Activated CD8-positive, alpha-beta memory T cell treated with anti-CD3 and anti-CD28 coated beads for 4 hours (primary cell): ENCODE results near the gene SMYD1.

Source experiments
- DNase-seq, 2 donors: peaks; one replicate each; pipeline ENCODE4 v3.0.0-alpha.2; 2020; ENCODE audit warnings: low read depth in 2 of 2

The SMYD1 gene

DNA sequence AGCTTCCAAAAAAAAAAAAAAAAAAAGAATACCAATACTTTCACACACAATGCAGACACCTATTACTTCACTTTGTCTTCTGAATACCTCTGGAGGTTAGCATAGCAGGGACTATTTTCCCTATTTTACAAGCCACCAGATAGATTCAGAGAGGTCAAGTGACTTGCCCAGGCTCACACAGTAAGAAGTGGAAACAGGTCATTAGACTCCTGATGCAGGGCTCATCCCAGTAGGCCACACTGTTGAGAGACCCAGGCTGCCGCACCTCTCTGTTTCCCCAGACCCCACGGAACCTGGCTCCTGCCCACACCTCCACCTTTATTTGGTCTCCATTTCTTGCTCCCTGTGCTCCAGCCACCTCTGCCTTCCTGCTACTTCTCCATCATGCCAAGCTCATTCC is 19.4 kb downstream of the SMYD1 start:
- no peak for DNase-seq

DNA sequence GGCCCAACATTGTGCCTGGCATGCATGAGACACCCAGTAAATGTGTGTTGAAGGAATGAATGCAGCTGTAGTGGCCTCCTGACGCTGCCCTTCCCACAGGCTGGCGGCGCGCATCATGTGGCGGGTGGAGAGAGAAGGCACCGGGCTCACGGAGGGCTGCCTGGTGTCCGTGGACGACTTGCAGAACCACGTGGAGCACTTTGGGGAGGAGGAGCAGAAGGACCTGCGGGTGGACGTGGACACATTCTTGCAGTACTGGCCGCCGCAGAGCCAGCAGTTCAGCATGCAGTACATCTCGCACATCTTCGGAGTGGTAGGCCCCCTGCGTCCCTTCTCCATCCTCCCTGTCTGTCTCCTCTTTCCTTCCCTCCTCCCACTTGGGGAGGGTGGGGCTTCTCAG is 20.1 kb downstream of the SMYD1 start:
- DNase-seq: no peak

DNA sequence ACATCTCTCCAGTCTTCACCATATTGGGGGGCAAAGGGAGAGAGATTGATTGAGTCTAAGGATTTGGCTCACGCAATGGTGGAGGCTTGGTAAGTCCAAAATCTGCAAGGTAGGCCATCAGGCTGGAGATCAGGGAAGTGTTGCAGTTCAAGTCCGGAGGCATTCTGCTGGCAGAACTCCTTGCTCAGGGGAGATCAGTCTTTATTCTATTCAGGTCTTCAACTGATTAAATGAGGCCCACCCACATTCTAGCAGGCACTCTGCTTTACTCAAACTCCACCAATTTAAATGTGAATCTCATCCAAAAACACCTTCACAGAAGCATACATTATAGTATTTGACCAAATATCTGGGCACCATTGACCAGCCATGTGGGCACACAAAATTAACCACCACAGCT is 21.4 kb downstream of the SMYD1 start:
- DNase-seq: no peak

DNA sequence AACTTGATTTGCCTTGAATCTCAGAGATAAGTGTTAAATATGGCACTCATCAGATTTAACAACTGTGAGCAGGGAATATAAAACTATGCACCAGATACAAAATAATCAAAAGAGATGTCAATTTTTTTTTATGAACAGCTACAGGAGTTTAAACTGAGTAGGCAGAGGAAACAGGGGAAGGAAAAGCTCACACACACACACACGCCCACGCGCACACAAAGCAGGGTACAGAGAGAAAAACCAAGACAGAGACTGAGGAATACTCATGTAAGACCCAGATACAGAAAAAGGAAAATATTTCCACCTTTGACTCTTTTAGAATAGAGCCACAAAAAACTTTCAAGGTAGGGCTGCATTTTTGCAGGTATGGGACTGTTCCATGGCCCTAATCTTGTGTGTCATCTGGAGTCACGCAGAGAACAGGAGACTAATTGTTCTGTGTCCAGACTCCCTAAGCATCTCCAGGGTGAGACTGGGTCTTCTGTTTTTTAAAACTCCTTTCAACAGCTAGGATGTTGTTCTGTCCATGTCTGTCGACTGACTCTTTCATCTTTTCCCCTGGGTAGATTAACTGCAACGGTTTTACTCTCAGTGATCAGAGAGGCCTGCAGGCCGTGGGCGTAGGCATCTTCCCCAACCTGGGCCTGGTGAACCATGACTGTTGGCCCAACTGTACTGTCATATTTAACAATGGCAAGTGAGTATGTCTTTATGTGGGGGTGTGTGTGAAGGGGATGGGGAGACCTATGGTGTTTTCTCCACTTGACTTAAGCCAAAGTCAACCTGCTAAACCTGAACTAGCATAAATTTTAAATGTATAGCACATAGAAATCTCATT is 23.0 kb downstream of the SMYD1 start:
- DNase-seq: peak; percentile 5 to 35

DNA sequence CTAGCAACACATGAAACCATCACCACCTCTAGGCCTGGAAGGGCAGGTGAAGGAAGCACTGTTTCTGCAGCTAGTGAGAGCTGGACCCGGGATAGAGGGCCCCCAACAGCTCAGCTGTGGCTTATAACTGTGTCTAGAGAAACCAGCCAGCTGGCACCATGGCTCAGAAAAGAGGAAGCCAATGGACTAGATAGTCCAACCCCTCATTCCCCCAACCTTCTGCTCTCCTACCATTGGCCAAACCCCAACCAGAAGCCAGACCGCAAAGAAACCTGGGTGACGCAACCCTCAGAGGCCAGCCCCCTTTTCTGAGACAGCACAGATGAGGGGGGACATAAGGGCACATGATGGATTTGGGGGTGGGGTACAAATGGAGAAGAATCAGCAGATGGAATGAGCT is 24.3 kb downstream of the SMYD1 start:
- DNase-seq: no peak

DNA sequence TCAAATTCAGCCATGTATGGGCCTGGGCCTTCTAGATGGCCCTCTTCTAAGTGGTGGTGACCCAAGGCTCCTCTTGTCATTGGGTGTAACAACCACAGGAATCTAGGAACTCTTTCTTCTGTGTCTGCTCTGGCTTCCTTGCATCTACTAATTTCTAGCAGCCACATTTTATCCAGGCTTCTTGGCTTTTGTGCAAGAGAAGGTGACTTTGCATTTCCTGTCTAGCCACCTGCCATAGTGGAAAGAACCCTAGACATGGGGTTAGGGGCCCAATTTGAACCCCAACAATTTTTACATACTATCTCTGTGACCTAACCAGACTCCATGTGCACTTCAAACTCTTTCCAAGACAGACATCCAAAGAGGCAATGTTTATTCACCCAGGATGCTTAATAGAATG is 25.1 kb downstream of the SMYD1 start:
- DNase-seq: no peak

DNA sequence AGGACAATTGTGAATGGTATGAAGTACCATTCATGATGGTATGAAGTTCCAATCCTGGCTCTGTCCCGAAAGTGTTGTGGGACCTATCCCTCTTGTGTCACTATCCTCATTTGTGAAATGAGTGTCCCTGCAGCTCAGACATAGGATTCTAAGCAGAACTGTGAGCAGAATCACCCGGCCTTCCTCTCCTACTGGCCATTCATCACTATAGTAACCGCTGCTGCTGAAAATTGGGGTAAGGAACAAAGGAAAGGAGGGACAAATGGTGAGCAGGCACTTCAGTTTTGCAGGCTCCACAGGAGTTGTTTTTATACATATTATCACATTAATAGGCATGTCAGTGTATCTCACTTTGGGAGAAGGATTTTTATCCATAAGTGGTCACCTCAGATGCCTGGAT is 27.4 kb downstream of the SMYD1 start:
- no peak for DNase-seq

DNA sequence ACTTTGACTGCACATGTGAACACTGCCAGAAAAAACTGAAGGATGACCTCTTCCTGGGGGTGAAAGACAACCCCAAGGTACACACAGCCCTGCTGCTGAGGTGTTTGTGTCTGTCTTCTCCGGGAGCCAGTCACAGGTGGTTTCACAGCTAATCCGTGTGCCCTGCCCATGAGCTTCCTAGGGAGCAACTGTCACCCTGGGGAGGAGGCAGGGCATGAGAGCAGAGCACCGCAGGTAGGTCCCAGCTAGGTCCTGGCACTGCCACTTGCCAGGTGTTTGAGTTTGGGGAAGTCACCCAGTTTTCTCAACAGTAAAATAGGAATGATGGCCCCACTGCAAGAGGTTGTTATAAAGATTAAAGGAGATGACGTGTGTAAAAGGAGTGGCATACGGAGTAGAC is 29.1 kb downstream of the SMYD1 start:
- no peak for DNase-seq

DNA sequence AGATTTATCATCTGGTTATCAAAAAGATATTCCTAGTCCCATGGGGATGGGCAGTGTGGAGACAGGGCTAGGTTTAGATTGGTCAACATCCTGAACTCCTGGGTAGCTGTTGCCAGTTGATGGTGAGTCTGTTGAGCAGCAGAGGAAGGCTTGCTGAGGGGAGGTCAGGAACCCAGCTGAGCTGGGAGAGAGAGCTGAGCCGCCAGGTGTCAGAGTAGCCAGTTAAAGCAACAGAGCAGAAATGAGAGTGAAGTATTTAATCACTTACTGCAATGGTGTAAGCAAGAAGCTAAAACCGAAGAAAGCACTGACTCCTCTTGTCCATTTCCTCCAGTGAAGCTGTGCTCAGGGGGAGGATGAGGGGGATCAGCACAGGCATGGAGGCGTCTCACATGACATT is 29.6 kb downstream of the SMYD1 start:
- no peak for DNase-seq

DNA sequence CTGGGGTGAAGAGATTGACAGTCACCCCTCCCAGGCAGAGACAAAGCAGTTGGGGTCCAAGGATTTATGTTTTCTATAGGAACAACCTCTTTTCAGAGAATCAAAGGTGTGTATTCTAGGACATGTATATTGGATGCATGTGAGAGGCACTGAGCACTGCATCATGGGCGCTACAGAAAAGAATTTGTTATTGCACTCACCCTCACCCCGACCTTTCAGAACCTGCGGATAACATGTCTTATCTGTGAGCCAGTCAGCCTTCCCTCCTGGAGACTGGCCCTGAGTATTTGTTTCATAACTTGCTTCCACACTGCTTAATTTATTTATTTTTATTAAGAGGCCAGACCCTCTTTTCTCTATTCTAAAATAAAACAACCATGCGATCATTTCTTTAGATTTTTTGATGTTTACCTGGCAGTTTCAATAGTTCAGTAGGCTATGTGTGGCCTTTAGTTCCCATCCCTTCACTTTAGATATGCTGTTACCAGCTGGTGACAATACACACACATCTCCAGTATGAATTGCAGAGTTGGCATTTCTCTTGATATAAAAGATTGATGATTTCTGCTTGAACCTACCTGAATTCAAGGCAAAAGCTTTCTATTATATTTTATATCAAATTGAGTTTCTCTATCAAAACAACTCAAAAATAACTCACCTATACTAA is 30.4 kb downstream of the SMYD1 start:
- no peak for DNase-seq

DNA sequence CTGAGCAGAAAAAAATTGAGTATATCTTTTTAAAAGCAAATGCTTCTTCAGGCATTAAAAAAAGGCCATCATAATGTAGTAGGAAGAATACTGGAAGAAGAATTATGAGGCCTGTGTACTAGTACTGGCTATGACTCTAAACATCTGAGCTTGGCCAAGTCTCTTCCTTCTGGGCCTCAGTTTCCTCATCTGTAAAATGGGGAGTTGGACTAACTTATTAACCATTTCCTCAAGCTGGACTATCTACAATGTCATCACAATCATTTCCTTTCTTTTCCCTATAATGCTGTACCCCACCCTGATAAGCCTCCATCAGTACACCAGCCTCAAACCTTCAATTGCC is 30.9 kb downstream of the SMYD1 start:
- no peak for DNase-seq

DNA sequence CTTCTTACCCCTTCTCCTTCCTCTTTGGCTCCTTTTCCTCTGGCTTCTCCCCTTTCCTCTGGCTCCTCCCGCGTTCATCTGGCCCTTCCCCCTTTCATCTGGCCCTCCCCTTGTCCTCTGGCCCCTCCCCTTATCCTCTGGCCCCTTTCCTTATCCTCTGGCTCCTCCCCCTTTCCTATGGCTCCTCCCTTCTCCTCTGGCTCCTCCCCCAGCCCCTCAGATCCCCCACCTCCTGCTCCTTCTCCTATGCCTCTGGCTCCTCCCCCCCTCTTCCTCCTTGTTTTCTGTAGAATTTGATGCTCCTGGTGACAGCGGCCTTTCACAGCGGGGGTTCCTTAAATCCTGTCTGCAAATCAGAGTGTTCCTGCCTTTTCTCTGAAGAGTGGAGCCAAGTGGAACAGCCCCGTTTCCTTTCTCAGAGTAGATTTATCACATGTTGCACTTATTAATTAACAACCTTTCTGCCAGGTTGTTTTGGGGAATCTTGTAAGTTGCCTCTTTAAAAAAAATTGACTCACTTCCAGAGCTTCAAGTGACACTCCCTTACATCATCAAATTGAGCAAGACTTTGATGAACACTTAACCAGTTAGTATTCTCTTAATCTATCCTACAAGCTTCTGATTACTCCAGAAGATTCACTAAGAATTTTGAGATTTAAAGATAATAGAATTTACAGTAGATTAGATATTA is 32.3 kb downstream of the SMYD1 start:
- no peak for DNase-seq

DNA sequence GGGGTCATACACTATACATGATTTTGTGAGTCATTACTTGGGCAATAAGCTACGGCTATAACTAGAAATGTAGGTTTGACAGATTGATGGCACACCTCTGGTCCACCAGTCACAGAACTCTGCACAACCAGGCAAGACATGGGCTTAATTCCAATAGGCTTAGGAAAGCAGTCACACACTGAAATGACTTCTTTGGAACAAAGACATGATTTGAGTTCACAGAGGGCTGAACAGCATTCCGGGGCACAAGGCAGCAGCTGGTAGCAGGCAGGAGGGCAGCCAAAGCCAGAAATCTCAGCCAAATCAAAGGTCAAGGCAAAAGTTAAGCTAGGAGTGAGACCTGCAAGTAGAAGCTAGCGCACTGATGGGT is 32.8 kb downstream of the SMYD1 start:
- no peak for DNase-seq

DNA sequence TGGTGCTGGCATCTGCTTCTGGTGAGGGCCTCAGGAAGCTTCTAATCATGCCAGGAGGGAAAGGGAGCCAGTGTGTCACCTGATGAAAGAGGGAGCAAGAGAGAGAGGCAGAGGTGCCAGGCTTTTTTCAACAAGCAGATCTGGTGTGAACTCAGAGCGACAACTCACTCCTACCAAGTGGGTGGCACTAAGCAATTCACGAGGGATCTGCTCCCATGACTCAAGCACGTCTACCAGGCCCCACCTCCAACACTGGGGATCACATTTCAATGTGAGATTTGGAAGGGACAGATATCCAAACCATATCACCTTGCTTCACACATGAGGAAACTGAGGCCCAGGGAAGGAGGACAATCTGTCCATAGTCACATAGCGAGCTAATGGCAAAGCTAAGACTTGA is 41.2 kb downstream of the SMYD1 start:
- DNase-seq: no peak

DNA sequence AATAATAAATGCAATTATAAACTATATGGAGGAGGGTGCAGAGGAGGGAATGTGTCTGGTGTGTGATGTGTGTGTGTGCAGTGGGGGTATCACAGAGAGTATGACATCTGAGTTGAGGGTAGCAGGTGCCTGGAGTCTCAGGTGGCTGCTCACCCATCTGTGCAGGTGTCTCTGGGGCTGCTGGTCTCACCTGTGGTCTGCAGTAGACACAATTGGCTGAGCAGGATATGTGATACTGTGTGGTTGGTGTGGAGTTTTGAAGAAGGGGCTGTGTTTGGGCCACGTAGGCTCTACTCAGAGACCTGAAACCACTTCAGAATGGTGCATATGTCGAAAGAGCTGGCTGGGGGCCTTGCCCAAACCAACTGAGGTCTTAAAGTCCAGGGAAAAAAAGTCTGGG is 43.2 kb downstream of the SMYD1 start:
- no peak for DNase-seq

DNA sequence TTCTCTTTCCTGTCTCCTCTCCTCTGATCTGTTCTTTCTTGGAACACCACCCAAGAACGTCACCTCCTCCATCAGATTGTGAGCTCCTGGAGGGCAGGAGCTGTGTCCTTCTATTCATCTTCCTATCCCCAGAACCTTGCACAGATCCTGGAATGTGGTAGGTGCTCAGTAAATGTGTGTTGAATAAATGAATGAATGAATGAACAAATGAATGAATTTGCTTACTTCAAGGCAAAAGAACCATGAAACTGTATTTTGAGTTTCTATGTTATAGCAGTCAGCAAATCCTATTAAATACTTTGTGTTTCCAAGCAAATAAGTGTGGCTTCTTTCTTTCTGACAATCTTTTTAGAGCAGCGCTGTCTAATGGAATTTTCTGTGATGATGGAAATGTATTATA is 45.4 kb downstream of the SMYD1 start:
- no peak for DNase-seq

DNA sequence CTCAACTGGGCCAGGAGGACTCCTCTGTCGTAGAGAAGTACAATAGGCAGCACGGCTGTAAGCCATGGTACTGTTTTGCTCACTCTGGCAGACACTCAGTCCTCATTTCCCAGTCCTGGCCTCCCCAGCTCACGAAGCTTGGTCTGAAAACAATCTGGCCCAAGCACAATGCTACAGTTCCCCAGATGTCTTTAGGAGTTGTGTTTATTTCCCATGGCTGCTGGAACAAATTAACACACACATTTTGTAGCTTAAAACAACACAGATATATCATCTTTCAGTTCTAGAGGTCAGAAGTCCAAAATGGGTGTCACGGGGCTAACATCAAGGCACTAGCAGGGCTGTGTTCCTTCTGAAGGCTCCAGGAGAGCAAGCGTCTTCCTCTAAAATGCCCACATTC is 47.3 kb downstream of the SMYD1 start:
- DNase-seq: no peak

DNA sequence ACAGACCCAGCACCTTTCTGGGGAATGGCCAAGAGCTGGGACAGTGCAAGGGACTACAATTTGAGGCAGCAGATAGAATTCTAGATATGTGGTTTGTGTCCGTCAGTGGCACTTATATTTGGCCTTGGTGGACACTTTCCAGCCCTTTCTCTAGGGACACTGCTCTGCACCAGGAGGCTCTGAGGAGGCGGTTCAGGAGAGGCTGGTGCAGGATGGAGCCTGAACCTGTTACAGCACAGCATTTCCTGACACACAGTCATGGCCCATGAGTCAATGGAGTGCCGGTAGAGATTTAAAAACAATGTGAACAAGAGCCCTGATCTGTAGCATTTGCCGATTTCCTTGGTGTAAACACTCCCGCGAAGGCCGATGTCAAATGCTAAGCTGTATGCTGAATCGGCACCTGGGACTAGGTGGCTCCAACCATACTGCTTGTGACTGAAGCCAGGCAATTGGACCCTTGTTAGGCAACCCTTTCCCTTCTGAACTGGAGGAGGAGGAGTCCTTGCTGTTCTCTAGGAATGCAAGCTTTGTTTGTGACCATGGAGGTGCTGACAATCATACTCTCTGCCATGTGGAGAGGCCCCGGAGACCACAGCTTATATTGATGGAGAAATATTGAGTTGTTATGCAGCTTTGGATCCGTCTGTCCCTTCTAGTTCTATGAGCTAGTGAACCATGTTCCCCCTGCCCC is 48.3 kb downstream of the SMYD1 start:
- DNase-seq: no peak

DNA sequence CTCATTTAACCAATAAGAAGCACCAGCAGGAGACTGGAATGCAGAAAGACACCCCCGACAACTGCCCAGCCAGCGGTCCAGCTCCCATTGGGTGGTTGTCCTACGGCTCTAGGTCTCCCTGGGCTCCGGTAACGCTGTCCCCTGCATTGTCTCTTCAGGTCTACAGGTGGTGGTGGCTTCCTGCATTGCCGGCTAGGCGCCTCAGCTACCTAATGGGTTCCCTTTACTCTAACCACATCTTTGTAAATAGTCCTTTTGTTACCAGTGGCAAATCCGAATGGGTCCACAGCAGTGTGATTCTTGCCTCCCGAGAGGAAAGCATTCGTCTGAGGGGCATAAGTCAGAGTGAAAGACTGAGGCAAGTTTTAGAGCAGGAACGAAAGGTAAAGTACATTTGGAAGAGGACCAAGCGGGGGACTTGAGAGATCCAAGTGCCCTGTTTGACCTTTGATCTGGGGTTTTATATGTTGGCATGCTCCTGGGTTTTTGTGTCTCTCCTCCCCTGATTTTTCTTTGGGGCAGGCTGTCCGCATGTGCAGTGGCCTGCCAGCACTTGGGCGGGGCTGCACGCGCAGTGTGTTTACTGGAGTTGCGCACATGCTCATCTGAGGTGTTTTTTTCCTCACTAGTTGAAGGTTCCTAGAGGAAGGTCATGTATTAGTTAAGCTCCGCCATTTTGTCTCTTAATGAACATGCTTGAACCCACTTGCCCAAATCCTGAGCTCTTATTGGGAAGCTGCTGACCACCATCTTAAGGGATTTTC is 49.2 kb downstream of the SMYD1 start:
- DNase-seq: no peak

DNA sequence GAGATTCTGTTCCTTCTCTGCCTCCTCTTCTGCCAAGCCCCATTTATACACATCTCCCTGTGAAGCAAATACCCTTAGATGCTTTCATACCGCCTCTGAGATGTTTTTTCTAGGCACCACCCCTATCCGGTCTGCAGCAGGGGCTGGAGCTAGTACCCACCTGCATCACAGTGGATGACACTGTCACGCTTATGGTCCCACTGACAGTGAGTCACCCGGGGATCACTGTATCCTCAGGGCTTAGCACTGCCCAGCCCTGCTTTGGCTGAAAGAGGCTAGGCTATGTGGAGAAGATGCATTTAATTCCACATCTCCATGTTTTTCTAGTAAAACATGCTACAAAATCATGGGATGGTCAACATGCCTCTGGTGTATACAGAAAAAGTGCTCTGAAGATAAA is 50.3 kb downstream of the SMYD1 start:
- no peak for DNase-seq

DNA sequence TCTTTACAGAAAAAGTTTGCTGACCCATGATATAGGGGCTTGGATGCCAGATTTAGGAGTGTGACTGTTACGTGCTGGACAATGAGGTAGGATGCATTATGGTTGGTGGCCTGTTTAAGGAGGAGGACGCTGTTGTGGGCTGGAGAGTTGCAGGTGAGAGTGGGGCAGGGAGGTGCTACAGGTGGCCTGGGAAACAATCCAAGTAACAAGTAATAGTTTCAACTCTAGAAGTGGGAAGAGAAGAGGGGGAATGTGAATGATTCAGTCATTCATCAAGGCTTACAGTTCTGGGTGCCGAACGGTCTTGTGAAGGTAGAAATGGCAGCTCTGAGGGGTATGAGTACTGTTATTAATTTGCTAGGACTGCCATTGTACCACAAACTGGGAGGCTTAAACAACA is 54.1 kb downstream of the SMYD1 start:
- no peak for DNase-seq
